Adrenal gland (tissue), 5 donors: ENCODE measurements around the gene UBAP1.

Experiments
- CTCF ChIP-seq, 6 experiments: fragments of 450-650 bp in 4 of 6; fragments of 200-600 bp in 2 of 6; sonication (generic) in 1 of 6; IDR thresholded peaks; 1 replicate in 5 of 6; 2 replicates in 1 of 6; pipeline versions ENCODE4 v1.5.1 to v1.8.0; 2016 to 2021; ENCODE audit warnings: antibody characterized with exemption in 6 of 6, mild to moderate bottlenecking in 2 of 6, moderate library complexity in 1 of 6
- POLR2A ChIP-seq, 2 donors: fragments of 450-650 bp; IDR thresholded peaks; one replicate each; pipeline ENCODE4 v1.6.1; 2017; ENCODE audit warnings: antibody characterized with exemption in 2 of 2, mild to moderate bottlenecking in 2 of 2, moderate library complexity in 1 of 2
- donor health status: DM: no; HTN: no; CAD: no.

DNA sequence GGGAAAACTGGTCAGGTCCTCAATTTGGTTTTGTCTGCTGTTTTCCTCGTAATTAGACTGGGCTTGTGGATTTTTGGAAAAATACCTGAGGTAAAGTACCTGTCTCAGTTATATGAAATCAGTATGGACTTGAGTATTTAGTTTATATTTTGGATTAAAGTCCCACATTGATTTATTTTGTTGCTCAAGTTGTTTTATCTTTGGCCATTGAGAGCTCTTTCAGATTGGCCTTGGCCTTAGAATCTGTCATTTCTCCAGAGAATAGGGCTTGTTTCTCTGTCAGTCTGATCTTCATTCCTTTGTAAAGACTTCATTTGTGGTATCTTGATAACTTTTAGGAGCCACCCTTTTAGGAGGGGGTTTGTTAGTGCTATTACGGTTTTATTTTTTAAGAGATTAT, 21.2 kb downstream of the UBAP1 start:
- TF ChIP-seq CTCF (IDR thresholded peaks at IDR 0.05) (no peak), POLR2A (IDR thresholded peaks at IDR 0.05) (no peak)
